Spleen (tissue), 7 donors: ENCODE results near the gene PIK3C3.

Experiments used
- POLR2A ChIP-seq, 3 donors: fragments of 450-650 bp; IDR thresholded peaks; one replicate each; pipeline ENCODE4 v1.5.1; 2017; ENCODE audit warnings: antibody characterized with exemption in 3 of 3, mild to moderate bottlenecking in 1 of 3
- POLR2AphosphoS5 ChIP-seq, 3 donors: sonication (generic); formaldehyde crosslinking; IDR thresholded peaks; one replicate each; pipeline ENCODE4 v1.5.1; 2017; ENCODE audit warnings: antibody characterized with exemption in 3 of 3
- TF ChIP-seq, protein P1 (sequence below), 11 experiments: fragments of 200-600 bp in 7 of 11; fragments of 450-650 bp in 4 of 11; sonication (generic) in 4 of 11; IDR thresholded peaks in 8 of 11; conservative IDR thresholded peaks in 3 of 11; 1 replicate in 7 of 11; 2 replicates in 4 of 11; pipeline versions ENCODE4 v1.4.0 to v1.8.0; 2016 to 2021; ENCODE audit warnings: antibody characterized with exemption in 11 of 11, inconsistent platforms in 4 of 11, mild to moderate bottlenecking in 1 of 11
- donor health status: DM: no; HTN: no; CAD: no; lungs with moderate emphysema.
- donor health status: DM: no; HTN: no; CAD: no.
- donor health status: DM: no; HTN: no; CAD: no.

DNA sequence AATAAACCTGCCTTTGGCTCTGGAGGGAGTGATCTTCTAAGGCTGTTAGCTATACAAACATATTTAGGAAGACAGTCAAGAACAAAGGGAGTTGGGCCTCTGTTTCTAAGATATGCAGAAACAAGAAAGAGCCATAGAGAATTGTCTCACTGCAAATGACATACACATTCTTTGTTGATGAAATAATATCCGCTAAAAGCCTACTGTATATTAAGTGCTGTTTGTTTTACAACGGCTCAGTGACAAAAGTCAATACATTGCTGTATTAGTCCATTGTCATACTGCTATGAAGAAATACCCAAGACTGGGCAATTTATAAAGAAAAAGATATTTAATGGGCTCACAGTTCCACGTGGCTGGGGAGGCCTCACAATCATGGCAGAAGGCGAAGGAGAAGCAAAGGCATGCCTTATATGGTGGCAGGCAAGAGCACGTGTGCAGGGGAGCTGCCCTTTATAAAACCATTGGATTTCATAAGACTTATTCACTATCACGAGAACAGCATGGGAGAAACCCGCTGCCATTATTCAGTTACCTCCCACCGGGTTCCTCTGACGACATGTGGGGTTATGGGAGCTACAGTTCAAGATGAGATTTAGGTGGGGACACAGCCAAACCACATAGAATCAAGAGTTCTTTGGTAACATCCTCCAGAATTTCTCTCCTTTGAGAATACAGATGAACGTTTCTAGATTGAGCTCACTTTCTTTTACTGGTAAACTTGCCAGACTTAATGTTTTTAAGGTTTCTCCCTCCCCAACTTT, 157.8 kb downstream of the PIK3C3 start:
- TF ChIP-seq, protein P1, sequence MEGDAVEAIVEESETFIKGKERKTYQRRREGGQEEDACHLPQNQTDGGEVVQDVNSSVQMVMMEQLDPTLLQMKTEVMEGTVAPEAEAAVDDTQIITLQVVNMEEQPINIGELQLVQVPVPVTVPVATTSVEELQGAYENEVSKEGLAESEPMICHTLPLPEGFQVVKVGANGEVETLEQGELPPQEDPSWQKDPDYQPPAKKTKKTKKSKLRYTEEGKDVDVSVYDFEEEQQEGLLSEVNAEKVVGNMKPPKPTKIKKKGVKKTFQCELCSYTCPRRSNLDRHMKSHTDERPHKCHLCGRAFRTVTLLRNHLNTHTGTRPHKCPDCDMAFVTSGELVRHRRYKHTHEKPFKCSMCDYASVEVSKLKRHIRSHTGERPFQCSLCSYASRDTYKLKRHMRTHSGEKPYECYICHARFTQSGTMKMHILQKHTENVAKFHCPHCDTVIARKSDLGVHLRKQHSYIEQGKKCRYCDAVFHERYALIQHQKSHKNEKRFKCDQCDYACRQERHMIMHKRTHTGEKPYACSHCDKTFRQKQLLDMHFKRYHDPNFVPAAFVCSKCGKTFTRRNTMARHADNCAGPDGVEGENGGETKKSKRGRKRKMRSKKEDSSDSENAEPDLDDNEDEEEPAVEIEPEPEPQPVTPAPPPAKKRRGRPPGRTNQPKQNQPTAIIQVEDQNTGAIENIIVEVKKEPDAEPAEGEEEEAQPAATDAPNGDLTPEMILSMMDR (IDR thresholded peaks at IDR 0.05 in 8 of 11, conservative IDR thresholded peaks at IDR 0.05 in 3 of 11): no peak
- TF ChIP-seq POLR2A (IDR thresholded peaks at IDR 0.05): no peak
- no peak for TF ChIP-seq POLR2AphosphoS5 (IDR thresholded peaks at IDR 0.05)
